ENCODE results near the gene SCRN2. TPM values are rescaled to one million over a fixed set of nuclear protein-coding genes. Genes with fewer than 3 reads are reported as not detected.
A peak's percentile ranks its signal among the peaks of the same experiment; 100 is the strongest.

The SCRN2 gene
- total RNA-seq, 1 donor from 2014 or later = 29.8 TPM

- Mint-ChIP-seq H3K4me3 (peak within 1 kb of the TSS; percentile 82), H3K27ac (no peak within 1 kb of the TSS), H3K4me1 (peaks cover 17% of the 10 kb centered on the region), H3K9me3 (peaks cover 2% of the 10 kb centered on the region), H3K36me3 (peaks cover 2% of the 10 kb centered on the region), H3K27me3 (ENCODE audit: insufficient read depth, low read depth) (peaks cover 80% of the 10 kb centered on the region)
- no peak within 1 kb of the TSS for H3K9ac ChIP-seq
- peak; percentile 89 for TF ChIP-seq EZH2 (IDR thresholded peaks at IDR 0.05)
- peak; percentile 86 for TF ChIP-seq EZH2phosphoT487 (IDR thresholded peaks at IDR 0.05)
- TF ChIP-seq CTCF (IDR thresholded peaks at IDR 0.05) = peak; percentile 28
- peaks cover 100% of the 10 kb centered on the region for H3K27me3 ChIP-seq
- H2AFZ ChIP-seq (replicated peaks) = peak within 1 kb of the TSS; percentile 83
- H3K27ac ChIP-seq = no peak within 1 kb of the TSS
- H3K4me1 ChIP-seq = peaks cover 19% of the 10 kb centered on the region
- H3K9me3 ChIP-seq (ENCODE audit: low read depth) = no peaks in the 10 kb centered on the region
- H3F3A ChIP-seq (ENCODE audit: low read depth) = peaks cover 15% of the 10 kb centered on the region
- peak; percentile 91 for DNase-seq (ENCODE audit: low spot score)
- peak within 1 kb of the TSS; percentile 46 for H3K4me3 ChIP-seq
- H4K20me1 ChIP-seq (ENCODE audit: low read depth) = peaks cover 36% of the 10 kb centered on the region
- H3K79me2 ChIP-seq (ENCODE audit: low read depth) = no peaks in the 10 kb centered on the region
- no peaks in the 10 kb centered on the region for H3K36me3 ChIP-seq
- peak within 1 kb of the TSS; percentile 83 for H3K4me2 ChIP-seq
These were observed 9.9 kb upstream of the SCRN2 start, which contains the start of gene SP6 for GRCh38 chr17:47850692-47851573. TSS of gene SP6 (minus strand) at chr17:47851163. CDS start at chr17:47848429, 2,734 bp downstream.

- no peaks in the 10 kb centered on the region for H3K9me3 ChIP-seq (ENCODE audit: low read depth)
- H3K4me3 Mint-ChIP-seq = peak overlapping the region; percentile 82
- H3K4me2 ChIP-seq = peak overlapping the region; percentile 83
- peaks cover 100% of the 10 kb centered on the region for H3K27me3 ChIP-seq
- peaks cover 2% of the 10 kb centered on the region for H3K36me3 Mint-ChIP-seq
- peak overlapping the region; percentile 46 for H3K4me3 ChIP-seq
- H4K20me1 ChIP-seq (ENCODE audit: low read depth) = peaks cover 36% of the 10 kb centered on the region
- no peak overlapping the region for H3K9ac ChIP-seq
- TF ChIP-seq EZH2phosphoT487 (IDR thresholded peaks at IDR 0.05) (no peak), EZH2 (IDR thresholded peaks at IDR 0.05) (no peak), CTCF (IDR thresholded peaks at IDR 0.05) (no peak)
- no peak overlapping the region for H3K27ac Mint-ChIP-seq
- DNase-seq (ENCODE audit: low spot score) = no peak
- no peaks in the 10 kb centered on the region for H3K79me2 ChIP-seq (ENCODE audit: low read depth)
- H3K4me1 Mint-ChIP-seq = peaks cover 17% of the 10 kb centered on the region
- peaks cover 2% of the 10 kb centered on the region for H3K9me3 Mint-ChIP-seq
- H3K36me3 ChIP-seq = no peaks in the 10 kb centered on the region
- peaks cover 85% of the 10 kb centered on the region for H3K27me3 Mint-ChIP-seq (ENCODE audit: insufficient read depth, low read depth)
- no peak overlapping the region for H3K27ac ChIP-seq
- H3K4me1 ChIP-seq = peaks cover 19% of the 10 kb centered on the region
- H2AFZ ChIP-seq (replicated peaks) = peak overlapping the region; percentile 83
- peaks cover 15% of the 10 kb centered on the region for H3F3A ChIP-seq (ENCODE audit: low read depth)
These were observed 9.3 kb upstream of the SCRN2 start for GRCh38 chr17:47850373-47850691.

- H3K36me3 ChIP-seq = no peaks in the 10 kb centered on the region
- DNase-seq (ENCODE audit: low spot score) = peak; percentile 31
- Mint-ChIP-seq H3K4me1 (peaks cover 19% of the 10 kb centered on the region), H3K9me3 (peaks cover 2% of the 10 kb centered on the region), H3K27me3 (ENCODE audit: insufficient read depth, low read depth) (peaks cover 76% of the 10 kb centered on the region), H3K4me3 (no peak overlapping the region), H3K36me3 (peaks cover 2% of the 10 kb centered on the region), H3K27ac (no peak overlapping the region)
- peaks cover 24% of the 10 kb centered on the region for H3K4me1 ChIP-seq
- H3K9me3 ChIP-seq (ENCODE audit: low read depth) = no peaks in the 10 kb centered on the region
- H3K9ac ChIP-seq = no peak overlapping the region
- peaks cover 32% of the 10 kb centered on the region for H4K20me1 ChIP-seq (ENCODE audit: low read depth)
- no peak overlapping the region for H2AFZ ChIP-seq (replicated peaks)
- H3K4me2 ChIP-seq = peak overlapping the region; percentile 81
- peaks cover 15% of the 10 kb centered on the region for H3F3A ChIP-seq (ENCODE audit: low read depth)
- TF ChIP-seq EZH2phosphoT487 (IDR thresholded peaks at IDR 0.05) (peak; percentile 21), CTCF (IDR thresholded peaks at IDR 0.05) (no peak), EZH2 (IDR thresholded peaks at IDR 0.05) (no peak)
- no peak overlapping the region for H3K27ac ChIP-seq
- peaks cover 92% of the 10 kb centered on the region for H3K27me3 ChIP-seq
- H3K4me3 ChIP-seq = peak overlapping the region; percentile 12
- no peaks in the 10 kb centered on the region for H3K79me2 ChIP-seq (ENCODE audit: low read depth)
These were observed 7.1 kb upstream of the SCRN2 start for GRCh38 chr17:47848198-47848513.
